HG03159 (cell line): Measurements from ENCODE around the gene ICAM1.
A peak's percentile ranks its signal among the peaks of the same experiment; 100 is the strongest.
"Not testable (repeated sequence)": the region's sequence is repeated elsewhere in the genome, so short reads cannot be mapped to it uniquely, and the experiment has no call there.

Experiments used
- ATAC-seq: cut with Tn5 transposase; IDR thresholded peaks from one replicate; pipeline ENCODE4 v1.9.1; 2021; ENCODE audit warnings: mild to moderate bottlenecking, moderate library complexity; ENCODE audit not compliant: unreplicated experiment

ICAM1 gene, protein sequence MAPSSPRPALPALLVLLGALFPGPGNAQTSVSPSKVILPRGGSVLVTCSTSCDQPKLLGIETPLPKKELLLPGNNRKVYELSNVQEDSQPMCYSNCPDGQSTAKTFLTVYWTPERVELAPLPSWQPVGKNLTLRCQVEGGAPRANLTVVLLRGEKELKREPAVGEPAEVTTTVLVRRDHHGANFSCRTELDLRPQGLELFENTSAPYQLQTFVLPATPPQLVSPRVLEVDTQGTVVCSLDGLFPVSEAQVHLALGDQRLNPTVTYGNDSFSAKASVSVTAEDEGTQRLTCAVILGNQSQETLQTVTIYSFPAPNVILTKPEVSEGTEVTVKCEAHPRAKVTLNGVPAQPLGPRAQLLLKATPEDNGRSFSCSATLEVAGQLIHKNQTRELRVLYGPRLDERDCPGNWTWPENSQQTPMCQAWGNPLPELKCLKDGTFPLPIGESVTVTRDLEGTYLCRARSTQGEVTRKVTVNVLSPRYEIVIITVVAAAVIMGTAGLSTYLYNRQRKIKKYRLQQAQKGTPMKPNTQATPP

DNA sequence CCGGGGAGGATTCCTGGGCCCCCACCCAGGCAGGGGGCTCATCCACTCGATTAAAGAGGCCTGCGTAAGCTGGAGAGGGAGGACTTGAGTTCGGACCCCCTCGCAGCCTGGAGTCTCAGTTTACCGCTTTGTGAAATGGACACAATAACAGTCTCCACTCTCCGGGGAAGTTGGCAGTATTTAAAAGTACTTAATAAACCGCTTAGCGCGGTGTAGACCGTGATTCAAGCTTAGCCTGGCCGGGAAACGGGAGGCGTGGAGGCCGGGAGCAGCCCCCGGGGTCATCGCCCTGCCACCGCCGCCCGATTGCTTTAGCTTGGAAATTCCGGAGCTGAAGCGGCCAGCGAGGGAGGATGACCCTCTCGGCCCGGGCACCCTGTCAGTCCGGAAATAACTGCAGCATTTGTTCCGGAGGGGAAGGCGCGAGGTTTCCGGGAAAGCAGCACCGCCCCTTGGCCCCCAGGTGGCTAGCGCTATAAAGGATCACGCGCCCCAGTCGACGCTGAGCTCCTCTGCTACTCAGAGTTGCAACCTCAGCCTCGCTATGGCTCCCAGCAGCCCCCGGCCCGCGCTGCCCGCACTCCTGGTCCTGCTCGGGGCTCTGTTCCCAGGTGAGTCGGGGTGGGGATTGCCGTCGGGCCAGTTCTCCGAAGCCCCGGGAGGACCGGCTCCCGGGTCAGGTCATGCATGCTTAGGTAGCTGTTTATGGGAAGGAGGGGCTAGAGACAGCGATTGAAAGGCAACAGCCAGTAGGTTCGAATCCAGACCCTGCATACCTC lies at the start of gene ICAM1:
Gene ICAM1, plus strand, starts transcription at position 505 of the 779 bp plus-strand sequence. Its CDS starts 40 bp downstream, at position 545.
- peak; percentile 52 for ATAC-seq

DNA sequence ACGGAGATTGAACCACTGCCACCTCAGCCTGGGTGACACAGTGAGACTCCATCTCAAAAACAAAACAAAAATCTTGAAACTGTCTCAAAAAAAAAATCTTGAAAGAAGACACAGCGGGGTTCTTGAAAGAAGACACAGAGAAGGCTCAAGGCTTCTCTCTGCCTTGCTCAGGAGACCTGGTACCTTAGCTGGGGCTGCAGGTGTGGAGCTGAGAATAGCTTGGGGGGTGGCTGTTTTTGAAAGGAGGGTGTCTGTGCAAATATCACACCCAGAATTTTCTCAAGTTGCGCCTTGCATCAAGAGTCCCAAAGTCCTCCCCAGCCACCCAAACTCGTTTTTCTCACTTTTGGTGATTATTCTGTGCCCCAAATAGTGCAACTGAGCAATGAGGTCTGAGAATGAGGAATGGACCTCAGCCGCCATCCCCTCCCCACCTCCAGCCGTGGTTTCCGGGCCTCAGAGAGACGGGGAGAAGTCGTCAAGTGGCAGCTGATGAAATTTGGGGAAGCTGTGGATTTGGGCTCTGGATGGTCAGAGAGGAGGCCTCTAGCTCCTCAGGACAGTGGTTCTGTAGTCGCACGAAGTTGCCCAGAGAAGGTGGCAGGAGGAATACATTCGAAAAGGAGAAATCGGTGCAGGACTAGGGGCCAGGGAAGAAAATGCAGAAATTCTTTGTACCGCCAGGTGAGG lies 48.6 kb upstream of the ICAM1 start:
- no peak for ATAC-seq

DNA sequence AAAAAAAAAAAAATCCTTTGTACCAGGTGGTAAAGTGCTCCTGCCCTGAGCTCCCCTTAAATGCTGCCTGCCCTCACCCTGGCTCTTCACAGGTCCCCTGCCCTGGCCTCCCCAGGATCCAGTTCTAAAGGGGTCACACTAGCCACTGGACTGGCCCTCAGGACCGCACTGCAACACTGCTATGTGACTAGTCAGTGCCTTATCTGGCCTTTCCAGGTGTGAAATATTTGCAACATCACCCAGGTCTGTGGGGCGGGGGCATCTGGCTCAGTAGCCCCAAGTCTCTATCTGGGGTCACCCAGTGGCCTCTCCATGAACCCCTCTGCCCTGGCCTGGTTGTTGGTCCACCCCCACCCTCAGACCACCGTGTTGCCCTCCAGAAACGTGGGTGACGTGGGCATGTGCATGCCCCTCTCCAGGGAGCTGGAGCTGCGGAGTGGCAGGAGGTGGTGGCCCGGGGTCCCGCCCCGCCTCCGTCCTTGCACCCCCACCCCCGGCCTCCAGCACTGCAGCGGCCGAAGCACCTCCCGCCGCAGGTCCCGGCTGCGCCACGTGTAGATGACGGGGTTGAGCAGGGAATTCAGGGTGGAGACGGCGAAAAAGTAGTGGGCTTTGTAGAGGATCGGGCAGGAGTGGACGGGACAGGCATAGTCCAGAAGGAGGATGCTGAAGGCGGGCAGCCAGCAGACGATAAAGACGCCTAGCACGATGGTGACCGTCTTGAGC lies 47.3 kb upstream of the ICAM1 start:
- no peak for ATAC-seq

DNA sequence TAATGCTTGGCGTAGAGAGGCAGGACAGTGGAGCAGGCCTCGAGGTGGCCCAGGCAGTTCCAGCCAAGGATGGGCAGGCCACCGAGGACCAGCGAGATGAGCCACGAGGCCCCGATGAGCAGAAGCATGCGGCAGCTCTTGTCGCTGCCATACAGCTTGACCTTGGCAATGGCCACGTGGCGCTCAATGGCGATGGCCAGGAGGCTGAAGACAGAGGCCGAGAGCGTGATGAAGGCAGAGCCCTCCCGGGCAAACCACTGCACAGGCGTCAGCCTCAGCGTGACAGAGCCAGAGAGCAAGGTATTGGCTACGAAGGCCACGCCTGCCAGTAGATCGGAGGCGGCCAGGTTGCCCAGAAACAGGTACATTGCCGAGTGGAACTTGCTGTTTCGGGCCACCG lies 46.6 kb upstream of the ICAM1 start:
- no peak for ATAC-seq

DNA sequence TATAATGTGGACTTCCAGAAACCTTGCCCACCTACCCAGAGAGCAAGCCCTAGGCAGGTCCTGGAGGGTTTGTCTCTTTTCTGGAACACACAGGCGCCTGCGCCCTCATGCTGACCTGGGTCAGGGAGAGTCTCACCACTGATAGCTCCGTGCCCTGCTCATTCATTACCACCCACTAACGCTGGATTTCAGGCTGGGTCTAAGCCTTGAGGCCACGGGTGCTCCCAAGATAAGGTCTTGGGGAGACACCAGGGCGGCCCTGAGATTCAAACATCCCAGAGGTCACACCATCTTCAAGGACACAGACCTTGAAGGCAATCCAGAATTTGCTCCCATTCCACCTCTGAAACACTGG lies 44.9 kb upstream of the ICAM1 start:
- no peak for ATAC-seq

DNA sequence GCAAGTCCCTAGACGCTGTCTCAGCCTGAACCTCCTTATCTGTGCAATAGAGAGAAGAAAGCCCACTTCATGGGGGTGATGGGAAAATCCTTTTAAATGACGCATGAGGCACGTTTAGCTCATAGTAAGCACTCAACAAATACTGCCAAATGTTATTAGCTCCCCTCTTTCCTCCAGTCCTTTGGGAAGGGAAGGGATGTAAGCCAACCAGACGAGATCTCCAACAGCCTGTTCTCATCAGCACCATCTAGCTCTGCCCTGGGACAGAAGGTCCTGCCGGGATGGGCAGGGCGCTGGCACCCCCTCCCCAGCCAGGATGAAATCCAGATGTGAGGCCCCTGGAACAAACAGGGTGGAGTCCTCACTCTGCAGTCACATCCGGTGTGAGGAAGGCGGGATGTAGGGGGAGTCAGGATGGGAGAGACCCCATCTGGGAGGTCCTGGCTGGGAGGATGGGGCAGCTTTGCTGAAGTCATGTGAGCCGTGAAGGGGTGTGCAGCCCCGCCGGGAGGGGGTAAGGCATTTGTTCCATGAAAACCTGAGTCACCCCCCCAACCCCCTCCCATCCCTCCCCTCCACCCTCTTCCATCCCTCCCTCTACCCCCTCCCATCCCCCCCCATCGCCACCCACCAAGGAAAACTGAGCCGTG lies 44.4 kb upstream of the ICAM1 start:
- no peak for ATAC-seq

DNA sequence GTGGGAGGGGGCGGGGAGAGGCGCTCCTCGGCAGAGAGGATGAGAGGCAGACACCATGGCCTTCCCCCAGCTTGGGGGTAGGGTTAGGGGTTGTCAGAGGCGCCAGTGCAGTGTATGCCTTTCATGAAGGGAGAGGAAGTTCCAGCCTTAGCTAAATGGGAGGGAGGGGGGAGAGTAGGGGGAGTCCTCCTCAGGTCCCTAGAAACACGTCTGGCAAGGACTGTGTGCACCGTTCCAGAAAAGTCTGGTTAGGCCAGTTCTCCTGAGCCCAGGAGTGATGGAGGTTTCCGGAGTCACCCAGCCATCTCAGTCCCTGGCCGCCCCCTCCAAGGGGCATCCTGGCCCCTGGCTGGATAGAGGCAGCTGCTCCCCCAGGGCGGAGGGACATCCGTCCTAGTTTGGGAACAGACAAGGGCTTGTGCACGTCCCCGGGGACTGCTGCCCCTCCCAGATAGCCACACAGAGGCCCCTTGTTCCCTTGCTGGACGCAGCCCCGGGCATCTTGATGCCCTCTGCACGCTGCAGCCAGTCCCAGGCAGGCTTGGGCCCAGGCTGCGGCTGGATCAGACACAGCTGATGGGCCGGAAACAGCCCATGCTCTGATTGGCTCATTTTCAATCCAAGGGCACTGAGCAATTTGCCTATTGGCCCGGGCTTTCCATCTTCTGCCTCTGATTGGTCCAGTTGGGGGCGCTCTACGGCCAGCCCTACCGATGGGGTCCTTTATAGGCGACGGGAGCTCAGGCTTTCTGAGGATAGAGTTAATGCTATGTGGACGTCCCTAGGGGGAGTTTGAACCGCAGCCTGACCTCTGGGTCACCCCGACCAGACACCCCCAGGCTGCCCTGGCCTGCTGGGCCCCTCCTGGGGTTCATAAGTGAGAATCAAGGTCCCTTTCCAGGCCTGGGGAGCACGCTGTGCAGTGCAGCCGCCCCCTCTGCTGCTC lies 43.6 kb upstream of the ICAM1 start:
- ATAC-seq: no peak

DNA sequence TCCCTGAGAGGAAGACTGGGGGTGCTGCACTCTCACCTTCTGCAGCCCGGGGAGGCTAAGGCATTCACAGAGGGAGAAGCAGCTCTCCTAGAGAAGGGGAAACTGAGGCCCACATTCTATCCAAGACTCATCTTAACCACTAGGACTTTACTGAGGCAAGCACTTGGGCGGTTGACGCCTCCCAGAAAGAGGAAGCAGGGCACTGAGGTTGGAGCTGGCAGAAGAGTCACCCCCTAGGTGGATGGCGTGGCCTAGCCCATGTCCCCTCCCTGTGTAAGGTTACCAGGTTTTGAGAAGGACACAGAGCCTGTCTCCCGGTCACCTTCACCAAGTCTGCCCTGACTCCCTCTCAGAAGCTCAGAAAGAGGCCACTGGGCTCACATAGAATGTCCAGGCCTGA lies 42.5 kb upstream of the ICAM1 start:
- no peak for ATAC-seq

DNA sequence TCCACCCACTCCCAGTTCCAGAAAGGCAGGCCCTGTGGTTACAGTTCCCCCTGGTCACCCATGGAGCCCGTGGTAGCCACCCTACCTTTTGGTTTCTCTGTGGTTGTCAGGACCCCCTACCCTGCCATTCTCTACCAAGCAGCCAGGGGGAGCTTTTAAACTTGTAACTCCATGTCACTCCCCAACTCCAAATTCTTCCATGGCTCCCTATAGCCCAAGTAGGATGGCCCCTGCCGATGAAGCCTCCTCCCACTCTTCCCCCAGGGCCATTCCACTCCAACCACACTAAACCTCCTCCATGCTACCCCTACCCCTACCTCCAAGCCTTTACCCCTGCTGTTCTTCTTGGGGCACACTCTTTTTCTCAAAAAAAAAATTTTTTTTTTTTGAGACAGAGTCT lies 42.0 kb upstream of the ICAM1 start:
- no peak for ATAC-seq

DNA sequence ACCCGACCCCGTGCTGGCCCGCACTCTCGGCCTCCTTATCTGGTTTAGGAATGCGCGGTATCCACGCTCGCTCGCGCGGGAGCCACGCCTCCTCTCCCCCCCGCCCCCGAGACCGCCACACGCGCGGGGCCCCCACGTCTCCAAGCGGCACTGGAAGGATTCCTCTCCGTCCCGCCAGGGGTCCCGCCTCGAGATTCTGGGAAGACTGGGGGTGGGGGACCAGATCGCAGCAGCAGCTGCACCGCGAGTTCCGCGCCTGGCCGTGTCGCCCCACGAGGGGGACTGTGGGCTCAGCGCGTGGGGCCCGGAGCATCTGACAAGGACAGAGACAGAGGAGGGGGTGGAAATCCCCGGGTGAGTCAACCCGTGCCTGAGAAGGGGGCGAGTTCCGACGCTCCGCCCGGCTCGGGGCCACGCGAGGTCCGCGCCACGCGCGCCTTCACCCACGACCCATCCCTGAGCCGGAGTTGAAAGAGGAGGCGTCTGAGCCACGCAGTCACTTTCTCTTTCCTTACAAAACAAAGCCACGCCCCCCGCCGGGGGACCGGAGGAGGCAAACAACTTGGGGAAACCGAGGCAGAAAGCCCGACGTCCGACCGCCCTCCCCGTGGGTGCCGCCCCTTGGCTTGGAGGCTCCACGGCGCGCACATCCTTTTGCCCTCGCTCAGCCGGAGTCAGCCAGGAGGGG lies 40.6 kb upstream of the ICAM1 start:
- ATAC-seq: peak; percentile 25

DNA sequence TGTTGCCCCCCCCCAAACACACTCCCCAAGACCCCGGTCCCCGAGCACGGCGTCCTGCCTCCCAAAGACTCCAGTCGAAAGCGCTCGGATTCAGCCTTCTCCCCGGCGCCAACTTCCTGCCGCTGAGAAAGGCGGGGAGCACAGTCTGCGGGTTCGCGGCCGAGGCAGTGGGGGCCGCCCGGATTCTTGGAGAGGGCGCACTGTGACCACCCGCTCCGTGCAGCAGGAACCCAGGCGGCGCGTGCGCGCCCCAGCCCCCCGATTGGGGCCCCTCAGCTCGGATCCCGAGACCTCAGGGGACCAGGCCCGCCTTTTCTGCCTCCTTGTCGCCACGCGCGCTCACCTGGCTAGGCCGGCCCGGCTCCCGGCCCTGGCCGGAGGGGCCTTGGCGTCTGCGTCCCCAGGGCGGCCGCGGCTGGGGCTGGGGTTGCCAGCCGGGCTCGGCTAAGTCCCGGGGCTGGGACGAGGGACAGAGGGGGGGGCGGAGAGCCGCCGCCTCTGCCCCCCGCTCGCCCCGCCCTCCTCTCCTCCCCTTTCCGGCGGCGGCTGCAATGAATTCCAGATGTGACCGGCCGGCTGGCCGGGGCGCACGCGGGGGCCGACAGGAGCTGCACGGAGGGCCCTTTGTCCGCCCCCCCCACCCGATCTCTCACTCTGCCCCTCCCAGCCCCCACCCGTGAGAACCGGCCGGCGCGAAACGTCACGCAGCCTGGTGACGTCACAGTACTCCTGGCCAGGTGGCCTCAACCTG lies 39.9 kb upstream of the ICAM1 start, which contains the start of gene S1PR2:
Gene S1PR2, minus strand, starts transcription at position 471 of the 751 bp plus-strand sequence. CDS start 6,426 bp downstream, outside the sequence.
- peak; percentile 36 for ATAC-seq

DNA sequence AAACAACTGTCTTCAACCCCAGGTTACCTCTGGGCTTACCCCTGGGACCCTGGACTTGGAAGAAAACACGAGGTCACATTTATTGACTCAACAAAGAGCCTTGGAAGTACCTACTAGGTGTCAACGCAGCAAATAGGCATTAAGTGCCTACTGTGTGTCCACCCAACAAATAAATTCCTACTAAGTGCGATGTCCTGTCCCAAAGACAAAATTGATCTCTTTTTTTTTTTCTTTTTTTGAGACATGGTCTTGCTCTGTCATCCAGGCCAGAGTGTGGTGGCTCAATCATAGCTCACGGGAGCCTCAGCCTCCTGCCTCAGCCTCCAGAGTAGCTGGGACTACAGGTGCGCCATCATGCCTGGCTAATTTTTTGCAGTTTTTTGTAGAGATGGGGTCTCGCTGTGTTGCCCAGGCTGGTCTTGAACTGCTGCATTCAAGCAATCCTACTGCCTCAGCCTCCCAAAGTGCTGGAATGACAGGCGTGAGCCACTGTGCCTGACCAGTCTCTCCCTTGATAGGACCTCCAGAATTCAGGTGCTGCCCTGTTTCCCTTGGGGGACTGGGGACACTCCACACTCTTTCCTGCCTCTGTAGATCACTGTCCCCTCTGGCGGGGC lies 39.2 kb upstream of the ICAM1 start:
- ATAC-seq: no peak

DNA sequence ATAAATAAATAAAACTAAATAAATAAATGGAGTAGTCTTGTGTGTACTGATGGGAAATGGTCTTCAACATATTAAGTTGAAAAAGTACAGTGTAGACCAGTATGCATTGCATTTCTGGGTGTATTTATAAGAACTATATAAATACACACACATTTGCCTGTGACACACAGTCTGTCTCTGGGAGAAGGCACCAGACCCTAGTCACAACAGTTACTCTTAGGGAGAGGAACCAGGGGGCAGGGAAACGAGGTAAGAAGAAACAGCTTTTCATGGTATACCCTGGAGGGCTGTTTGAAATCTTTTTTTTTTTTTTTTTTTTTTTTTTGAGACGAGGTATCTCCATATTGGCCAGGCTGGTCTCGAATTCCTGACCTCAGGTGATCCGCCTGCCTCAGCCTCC lies 37.0 kb upstream of the ICAM1 start:
- ATAC-seq: no peak

DNA sequence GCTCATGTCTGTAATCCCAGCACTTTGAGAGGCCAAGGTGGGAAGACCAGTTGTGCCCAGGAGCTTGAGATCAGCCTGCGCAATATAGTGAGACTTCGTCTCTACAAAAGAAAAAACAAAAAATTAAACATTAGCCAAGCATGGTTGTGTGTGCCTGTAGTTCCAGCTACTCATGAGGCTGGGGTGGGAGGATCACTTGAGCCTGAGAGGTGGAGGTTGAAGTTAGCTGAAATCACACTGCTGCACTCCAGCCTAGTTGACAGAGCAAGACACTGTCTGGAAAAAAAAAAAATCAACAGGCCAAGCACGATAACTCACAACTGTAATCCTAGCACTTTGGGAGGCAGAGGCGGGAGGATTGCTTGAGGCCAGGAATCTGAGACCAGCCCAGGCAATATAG lies 35.9 kb upstream of the ICAM1 start:
- no peak for ATAC-seq

DNA sequence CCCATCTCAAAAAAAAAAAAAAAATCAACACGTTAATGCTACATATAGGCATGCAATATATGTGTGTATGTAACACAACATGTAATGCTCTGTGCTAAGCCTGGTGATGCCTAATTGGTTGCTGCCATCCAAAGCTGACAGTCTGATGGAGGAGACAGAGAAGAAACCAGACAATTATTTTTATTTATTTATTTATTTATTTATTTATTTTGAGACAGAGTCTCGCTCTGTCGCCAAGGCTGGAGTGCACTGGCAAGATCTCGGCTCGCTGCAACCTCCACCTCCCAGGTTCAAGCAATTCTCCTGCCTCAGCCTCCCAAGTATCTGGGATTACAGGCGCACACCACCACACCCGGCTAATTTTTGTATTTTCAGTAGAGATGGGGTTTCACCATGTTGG lies 35.5 kb upstream of the ICAM1 start:
- ATAC-seq: not testable (repeated sequence)

DNA sequence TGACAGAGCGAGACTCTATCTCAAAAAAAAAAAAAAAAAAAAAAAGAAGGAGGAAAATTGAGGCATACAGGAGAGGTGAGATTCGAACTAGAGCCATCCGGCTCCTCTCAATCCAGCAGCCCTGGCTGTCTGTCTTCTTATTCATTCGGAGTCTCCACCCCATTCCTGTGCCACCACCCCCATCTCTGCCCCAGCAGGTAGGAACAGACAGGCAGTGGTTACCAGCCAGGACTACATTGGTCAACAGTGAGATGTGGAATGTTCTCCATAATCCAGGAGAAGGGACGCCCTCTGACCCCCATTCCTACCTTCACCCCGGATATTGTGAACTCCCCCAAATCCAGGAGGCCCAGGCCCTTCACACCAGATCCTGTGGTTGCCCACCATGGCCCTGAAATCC lies 33.2 kb upstream of the ICAM1 start:
- no peak for ATAC-seq

DNA sequence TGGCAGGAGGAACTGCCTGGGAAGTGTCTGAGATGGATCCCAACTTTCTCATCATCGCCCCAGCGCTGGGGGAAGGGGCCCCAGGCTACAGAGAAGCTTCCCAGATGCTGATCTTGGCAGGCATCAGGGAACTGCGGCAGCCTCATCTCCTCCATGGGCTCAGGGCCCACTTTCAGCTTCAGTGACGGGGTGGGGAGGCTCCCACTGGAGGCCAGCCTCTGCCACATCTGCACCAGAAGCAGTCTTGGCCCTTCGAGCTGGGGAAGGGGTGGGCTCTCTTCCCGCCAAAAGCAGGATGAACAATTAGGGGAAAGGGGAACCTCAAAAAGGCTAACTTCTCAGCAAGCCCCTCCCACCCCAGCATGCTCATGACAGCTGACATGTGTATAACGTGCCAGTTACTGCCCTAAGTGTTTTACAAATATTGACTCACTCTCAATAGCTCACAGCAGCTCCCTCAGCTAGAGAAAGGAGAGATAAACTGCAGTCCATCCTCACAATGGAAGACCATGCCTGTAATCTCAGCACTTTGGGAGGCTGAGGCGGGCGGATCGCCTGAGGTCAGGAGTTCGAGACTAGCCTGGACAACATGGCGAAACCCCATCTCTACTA lies 32.6 kb upstream of the ICAM1 start:
- ATAC-seq: no peak
